ENCODE data around the gene ROPN1B. TPM values are rescaled to one million over a fixed set of nuclear protein-coding genes. Genes with fewer than 3 reads are reported as not detected.
"Not testable (repeated sequence)": the region's sequence is repeated elsewhere in the genome, so short reads cannot be mapped to it uniquely, and the experiment has no call there.

The ROPN1B gene
- total and polyA plus RNA-seq, 11 donors, result 1.1 to 8.1 (median 2.0) TPM

DNA sequence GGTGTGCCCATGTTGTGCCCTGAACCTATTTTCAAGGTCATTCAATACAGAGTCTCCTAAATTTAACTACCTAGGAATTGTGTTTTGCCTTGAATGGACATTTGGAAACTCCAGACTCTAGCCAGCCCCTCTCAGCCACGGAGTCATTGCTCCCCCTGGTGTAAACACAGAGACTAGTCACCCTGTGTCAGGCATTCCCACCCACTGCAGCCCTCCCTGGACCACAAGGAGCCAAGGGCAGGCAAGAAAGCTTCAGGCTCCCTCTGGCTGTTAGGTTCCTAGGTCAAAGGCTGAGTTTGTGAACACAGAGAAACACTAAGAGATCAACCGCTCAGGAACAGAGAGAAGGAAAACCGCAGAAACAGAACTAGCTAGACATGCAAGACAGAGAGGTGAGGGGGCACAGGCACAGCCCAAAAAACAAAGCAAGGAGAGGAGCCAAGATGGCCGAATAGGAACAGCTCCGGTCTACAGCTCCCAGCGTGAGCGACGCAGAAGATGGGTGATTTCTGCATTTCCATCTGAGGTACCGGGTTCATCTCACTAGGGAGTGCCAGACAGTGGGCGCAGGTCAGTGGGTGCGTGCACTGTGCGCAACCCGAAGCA is 32.7 kb upstream of the ROPN1B start:
- H3K4me3 ChIP-seq, H3K4me1 ChIP-seq, H3K27me3 ChIP-seq, H3K27ac ChIP-seq, H3K36me3 ChIP-seq, DNase-seq, H3K9me3 ChIP-seq: not testable (repeated sequence)
- intact Hi-C loops (cut with DNase I), result loop anchor here in 1 of 10 donors (10.0 kb wide), 1 partner anchor 172 kb away; no protein-coding TSS in a partner anchor
- WGBS, 4 donors, result 82 to 86% (median 84%) methylated on average over 13 of the region's 13 CpGs
- ATAC-seq, result peak in 3 of 4 donors; percentile 80 to 92 (median 89)
- TF ChIP-seq, protein P1, sequence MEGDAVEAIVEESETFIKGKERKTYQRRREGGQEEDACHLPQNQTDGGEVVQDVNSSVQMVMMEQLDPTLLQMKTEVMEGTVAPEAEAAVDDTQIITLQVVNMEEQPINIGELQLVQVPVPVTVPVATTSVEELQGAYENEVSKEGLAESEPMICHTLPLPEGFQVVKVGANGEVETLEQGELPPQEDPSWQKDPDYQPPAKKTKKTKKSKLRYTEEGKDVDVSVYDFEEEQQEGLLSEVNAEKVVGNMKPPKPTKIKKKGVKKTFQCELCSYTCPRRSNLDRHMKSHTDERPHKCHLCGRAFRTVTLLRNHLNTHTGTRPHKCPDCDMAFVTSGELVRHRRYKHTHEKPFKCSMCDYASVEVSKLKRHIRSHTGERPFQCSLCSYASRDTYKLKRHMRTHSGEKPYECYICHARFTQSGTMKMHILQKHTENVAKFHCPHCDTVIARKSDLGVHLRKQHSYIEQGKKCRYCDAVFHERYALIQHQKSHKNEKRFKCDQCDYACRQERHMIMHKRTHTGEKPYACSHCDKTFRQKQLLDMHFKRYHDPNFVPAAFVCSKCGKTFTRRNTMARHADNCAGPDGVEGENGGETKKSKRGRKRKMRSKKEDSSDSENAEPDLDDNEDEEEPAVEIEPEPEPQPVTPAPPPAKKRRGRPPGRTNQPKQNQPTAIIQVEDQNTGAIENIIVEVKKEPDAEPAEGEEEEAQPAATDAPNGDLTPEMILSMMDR (IDR thresholded peaks at IDR 0.05), result peak; percentile 16 to 52 (median 32)

DNA sequence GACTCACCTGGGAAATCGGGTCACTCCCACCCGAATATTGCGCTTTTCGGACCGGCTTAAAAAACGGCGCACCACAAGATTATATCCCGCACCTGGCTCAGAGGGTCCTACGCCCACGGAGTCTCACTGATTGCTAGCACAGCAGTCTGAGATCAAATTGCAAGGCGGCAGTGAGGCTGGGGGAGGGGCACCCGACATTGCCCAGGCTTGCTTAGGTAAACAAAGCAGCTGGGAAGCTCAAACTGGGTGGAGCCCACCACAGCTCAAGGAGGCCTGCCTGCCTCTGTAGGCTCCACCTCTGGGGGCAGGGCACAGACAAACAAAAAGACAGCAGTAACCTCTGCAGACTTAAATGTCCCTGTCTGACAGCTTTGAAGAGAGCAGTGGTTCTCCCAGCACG is 32.1 kb upstream of the ROPN1B start:
- H3K4me1 ChIP-seq, H3K27ac ChIP-seq, H3K27me3 ChIP-seq, DNase-seq, ATAC-seq, H3K9me3 ChIP-seq, H3K4me3 ChIP-seq, H3K36me3 ChIP-seq: not testable (repeated sequence)
- intact Hi-C loops (cut with DNase I), result loop anchor here in 1 of 10 donors (10.0 kb wide), 1 partner anchor 172 kb away; no protein-coding TSS in a partner anchor
- 70 to 85% (median 76%) methylated on average over 7 to 12 of the region's 13 CpGs for WGBS, 4 donors

DNA sequence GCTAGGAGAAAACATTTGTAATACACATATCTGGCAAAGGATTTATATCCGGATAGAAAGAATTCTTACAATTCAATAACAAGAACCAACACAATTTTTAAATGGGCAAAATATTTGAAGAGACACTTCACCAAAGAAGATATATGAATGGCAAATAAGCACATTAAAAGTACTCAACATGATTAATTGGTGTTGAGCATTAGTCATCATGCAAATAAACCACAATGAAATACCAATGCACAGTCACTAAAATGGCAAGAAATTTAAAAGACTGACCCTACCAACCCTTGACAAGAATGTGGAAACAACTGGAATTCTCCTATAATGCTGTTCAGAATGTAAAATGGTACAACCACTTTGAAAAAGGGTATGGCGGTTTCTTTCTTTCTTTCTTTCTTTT is 21.2 kb upstream of the ROPN1B start:
- H3K4me1 ChIP-seq; H3K4me3 ChIP-seq; H3K9me3 ChIP-seq; ATAC-seq; DNase-seq; intact Hi-C loops (cut with DNase I); H3K27ac ChIP-seq; H3K36me3 ChIP-seq: not testable (repeated sequence)
- WGBS, 4 donors, result 88 to 97% (median 92%) methylated on average over 2 of the region's 2 CpGs
- H3K27me3 ChIP-seq, result peaks cover 0 to 11% (median 0%) of the 10 kb centered on the region in 9 donors

DNA sequence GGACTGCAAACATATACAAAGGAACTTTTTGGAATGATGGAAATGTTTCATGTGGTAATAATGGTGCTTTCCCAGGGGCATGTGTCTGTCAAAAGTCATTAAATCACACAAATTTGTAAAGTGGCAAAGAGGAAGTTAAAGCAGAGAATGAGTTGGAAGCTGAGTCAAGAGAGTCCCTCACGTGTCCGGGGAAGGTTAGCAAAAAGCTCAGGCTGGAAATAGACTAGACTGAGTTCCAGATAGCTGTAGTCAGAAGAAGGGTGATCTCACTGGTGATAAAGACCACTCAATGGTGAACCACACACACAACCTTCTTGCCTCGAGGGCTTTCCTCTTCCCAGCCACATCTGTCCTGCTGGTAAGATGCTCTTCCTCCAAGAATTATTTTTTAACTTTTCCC is 20.1 kb upstream of the ROPN1B start:
- DNase-seq; H3K9me3 ChIP-seq; ATAC-seq; H3K36me3 ChIP-seq; intact Hi-C loops (cut with DNase I); H3K4me1 ChIP-seq; H3K27ac ChIP-seq; H3K4me3 ChIP-seq: not testable (repeated sequence)
- peaks cover 0 to 11% (median 0%) of the 10 kb centered on the region in 9 donors for H3K27me3 ChIP-seq
- WGBS, 4 donors, result 39 to 55% (median 54%) methylated on average over 3 of the region's 3 CpGs

DNA sequence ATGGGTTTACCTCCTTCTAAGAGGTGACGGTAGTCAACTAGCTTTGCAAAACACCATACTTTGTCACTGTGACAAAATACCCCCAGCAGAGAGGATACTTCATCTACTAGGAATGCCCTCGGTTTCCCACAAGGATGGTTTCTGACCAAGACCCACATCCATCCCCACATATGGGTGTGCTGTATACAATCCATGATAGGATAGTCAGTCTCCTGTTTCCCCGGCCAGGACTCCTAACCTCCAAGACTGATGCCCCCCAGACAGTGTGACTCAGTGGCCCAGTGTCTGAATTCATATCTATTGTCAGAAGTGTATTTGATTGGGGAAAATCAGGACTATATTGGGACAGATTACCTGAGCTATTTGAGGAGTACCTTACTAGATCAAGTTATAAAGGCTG is 17.8 kb upstream of the ROPN1B start:
- H3K9me3 ChIP-seq; DNase-seq; intact Hi-C loops (cut with DNase I); H3K27ac ChIP-seq; H3K4me3 ChIP-seq; H3K4me1 ChIP-seq; ATAC-seq; H3K36me3 ChIP-seq: not testable (repeated sequence)
- peaks cover 0 to 11% (median 0%) of the 10 kb centered on the region in 9 donors for H3K27me3 ChIP-seq
- WGBS, 4 donors, result 86 to 92% (median 88%) methylated on average over 3 of the region's 3 CpGs

DNA sequence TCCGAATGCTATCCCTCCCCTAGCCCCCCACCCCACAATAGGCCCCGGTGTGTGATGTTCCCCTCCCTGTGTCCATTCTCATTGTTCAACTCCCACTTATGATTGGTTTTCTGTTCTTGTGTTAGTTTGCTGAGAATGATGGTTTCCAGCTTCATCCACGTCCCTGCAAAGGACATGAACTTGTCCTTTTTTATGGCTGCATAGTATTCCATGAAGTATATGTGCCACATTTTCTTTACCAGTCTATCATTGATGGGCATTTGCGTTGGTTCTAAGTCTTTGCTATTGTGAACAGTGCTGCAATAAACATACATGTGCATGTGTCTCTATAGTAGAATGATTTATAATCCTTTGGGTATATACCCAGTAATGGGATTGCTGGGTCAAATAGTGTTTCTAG is 12.0 kb upstream of the ROPN1B start:
- H3K27me3 ChIP-seq, result peaks cover 0 to 32% (median 6%) of the 10 kb centered on the region in 9 donors
- DNase-seq; ATAC-seq; H3K27ac ChIP-seq; intact Hi-C loops (cut with DNase I); H3K4me3 ChIP-seq; H3K4me1 ChIP-seq; H3K36me3 ChIP-seq; H3K9me3 ChIP-seq: not testable (repeated sequence)
- 90 to 95% (median 94%) methylated on average over 4 of the region's 4 CpGs for WGBS, 4 donors
